ENCODE data around the gene ABL2. TPM values are rescaled to one million over a fixed set of nuclear protein-coding genes. Genes with fewer than 3 reads are reported as not detected.

The ABL2 gene
- total and polyA plus RNA-seq, 2 donors (not counting 3 experiments of a cell fraction or from before 2014, with no cell fraction given): 41.8 to 158 TPM

DNA sequence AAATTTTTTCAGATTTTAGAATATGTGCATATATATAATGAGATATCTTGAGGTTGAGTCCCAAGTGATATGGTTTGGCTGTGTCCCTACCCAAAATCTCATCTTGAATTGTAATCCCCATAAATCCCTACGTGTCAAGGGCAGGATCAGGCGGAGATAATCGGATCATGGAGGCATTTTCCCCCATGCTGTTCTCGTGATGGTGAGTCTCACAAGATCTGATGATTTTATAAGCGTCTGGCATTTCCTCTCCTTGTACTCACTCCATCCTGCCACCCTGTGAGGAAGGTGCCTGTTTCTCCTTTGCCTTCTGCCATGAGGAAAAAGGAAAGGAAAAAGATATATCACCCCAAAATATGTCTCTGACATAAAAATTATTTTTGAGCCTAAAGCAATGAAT lies 83.0 kb downstream of the ABL2 start:
- peak overlapping the region; percentile 83 for H3K27ac ChIP-seq (ENCODE audit: insufficient read depth, low read depth, low read length)
- H3K9ac ChIP-seq (replicated peaks; ENCODE audit: extremely low read depth, insufficient read depth, low read length): peak overlapping the region; percentile 69
- no peaks in the 10 kb centered on the region for H4K20me1 ChIP-seq (replicated peaks; ENCODE audit: control insufficient read depth, extremely low read depth, insufficient read depth, low read length)
- H3K27me3 ChIP-seq (ENCODE audit: control insufficient read depth in 2 of 2, insufficient read depth in 2 of 2, low read length in 2 of 2): no peaks in the 10 kb centered on the region
- peak overlapping the region; percentile 90 for H3K4me2 ChIP-seq (ENCODE audit: insufficient read depth, low read length)
- intact Hi-C loops (cut with micrococcal nuclease) (no loop called here), dilution Hi-C loops (cut with MboI; ENCODE audit: extremely low pct_ligation_motif_present, low sequenced_read_pairs) (no loop called here)
- no peak overlapping the region for H2AFZ ChIP-seq (ENCODE audit: low read depth, low read length)
- H3K36me3 ChIP-seq (ENCODE audit: control insufficient read depth in 2 of 2, extremely low read depth in 1 of 2, insufficient read depth in 2 of 2, low read length in 2 of 2): no peaks in the 10 kb centered on the region
- no peaks in the 10 kb centered on the region for H3K9me3 ChIP-seq (replicated peaks; ENCODE audit: control insufficient read depth, insufficient read depth, low read length)
- peaks cover 27% of the 10 kb centered on the region for H3K4me1 ChIP-seq (ENCODE audit: control insufficient read depth, extremely low read depth, insufficient read depth, low read length)
- CTCF ChIA-PET: no interaction called here
- no TSS peak for BruUV-seq (replicated peaks)
- H3K79me2 ChIP-seq (ENCODE audit: control insufficient read depth, insufficient read depth, low read length): peaks cover 43% of the 10 kb centered on the region
- DNase-seq (ENCODE audit: low read depth, low spot score) (peak; percentile 50), FAIRE-seq (peak; percentile 52)
- TF ChIP-seq JUN (IDR thresholded peaks at IDR 0.05; ENCODE audit: borderline replicate concordance, insufficient read depth, insufficient read length, low read depth): no peak
- TF ChIP-seq, protein P1, sequence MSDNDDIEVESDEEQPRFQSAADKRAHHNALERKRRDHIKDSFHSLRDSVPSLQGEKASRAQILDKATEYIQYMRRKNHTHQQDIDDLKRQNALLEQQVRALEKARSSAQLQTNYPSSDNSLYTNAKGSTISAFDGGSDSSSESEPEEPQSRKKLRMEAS (IDR thresholded peaks at IDR 0.05; ENCODE audit: insufficient read depth, insufficient read length): no peak
- no peak for TF ChIP-seq MYC (IDR thresholded peaks at IDR 0.05; ENCODE audit: low read depth, low read length)
- no peak for TF ChIP-seq FOS (IDR thresholded peaks at IDR 0.05; ENCODE audit: borderline replicate concordance, insufficient read depth, low read length)
- no peak for TF ChIP-seq POLR2AphosphoS5 (IDR thresholded peaks at IDR 0.05; ENCODE audit: insufficient read depth, low read depth, low read length)
- no peak for TF ChIP-seq POLR2A (IDR thresholded peaks at IDR 0.05; ENCODE audit: low read depth, low read length)
- TF ChIP-seq GATA2 (IDR thresholded peaks at IDR 0.05; ENCODE audit: insufficient read depth, insufficient read length, low read depth, low read length): no peak
- no peak for TF ChIP-seq EZH2 (IDR thresholded peaks at IDR 0.05; ENCODE audit: borderline replicate concordance, low read depth, low read length, severe bottlenecking)
- TF ChIP-seq, protein P2, sequence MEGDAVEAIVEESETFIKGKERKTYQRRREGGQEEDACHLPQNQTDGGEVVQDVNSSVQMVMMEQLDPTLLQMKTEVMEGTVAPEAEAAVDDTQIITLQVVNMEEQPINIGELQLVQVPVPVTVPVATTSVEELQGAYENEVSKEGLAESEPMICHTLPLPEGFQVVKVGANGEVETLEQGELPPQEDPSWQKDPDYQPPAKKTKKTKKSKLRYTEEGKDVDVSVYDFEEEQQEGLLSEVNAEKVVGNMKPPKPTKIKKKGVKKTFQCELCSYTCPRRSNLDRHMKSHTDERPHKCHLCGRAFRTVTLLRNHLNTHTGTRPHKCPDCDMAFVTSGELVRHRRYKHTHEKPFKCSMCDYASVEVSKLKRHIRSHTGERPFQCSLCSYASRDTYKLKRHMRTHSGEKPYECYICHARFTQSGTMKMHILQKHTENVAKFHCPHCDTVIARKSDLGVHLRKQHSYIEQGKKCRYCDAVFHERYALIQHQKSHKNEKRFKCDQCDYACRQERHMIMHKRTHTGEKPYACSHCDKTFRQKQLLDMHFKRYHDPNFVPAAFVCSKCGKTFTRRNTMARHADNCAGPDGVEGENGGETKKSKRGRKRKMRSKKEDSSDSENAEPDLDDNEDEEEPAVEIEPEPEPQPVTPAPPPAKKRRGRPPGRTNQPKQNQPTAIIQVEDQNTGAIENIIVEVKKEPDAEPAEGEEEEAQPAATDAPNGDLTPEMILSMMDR (IDR thresholded peaks at IDR 0.05; ENCODE audit: extremely low read depth in 1 of 2, insufficient read depth in 1 of 2, low read depth in 1 of 2, low read length in 2 of 2): no peak
- peak overlapping the region in 1 of 3 experiments; percentile 4 for H3K4me3 ChIP-seq (replicated peaks in 1 of 3; ENCODE audit: insufficient read depth in 1 of 3, low read depth in 1 of 3, low read length in 3 of 3)
- no peaks in the 10 kb centered on the region for H3K9me1 ChIP-seq (replicated peaks; ENCODE audit: control insufficient read depth, extremely low read depth, insufficient read depth, low read length)
- POLR2A ChIA-PET: no interaction called here

All from endothelial cell of umbilical vein (primary cell).